ENCODE results near the gene PKIB.

The PKIB gene

GRCh38 chr6:122609881-122610689 is at the start of gene PKIB:
Gene PKIB (plus strand): TSS chr6:122610405. CDS start chr6:122717795, 107,390 bp downstream.
- TF ChIP-seq CTCF (conservative IDR thresholded peaks at IDR 0.05) (peak; percentile 61), ZFX (IDR thresholded peaks at IDR 0.05) (no peak)
- H3K27ac ChIP-seq = peak within 1 kb of the TSS; percentile 47

GRCh38 chr6:122563364-122564052 is 46.7 kb upstream of the PKIB start:
- TF ChIP-seq ZFX (IDR thresholded peaks at IDR 0.05) (no peak), CTCF (conservative IDR thresholded peaks at IDR 0.05) (no peak)
- H3K27ac ChIP-seq = no peak overlapping the region

- TF ChIP-seq CTCF (conservative IDR thresholded peaks at IDR 0.05) (no peak), ZFX (IDR thresholded peaks at IDR 0.05) (no peak)
Measured at GRCh38 chr6:122564230-122564629, 46.0 kb upstream of the PKIB start.

GRCh38 chr6:122565708-122566107 is 44.5 kb upstream of the PKIB start:
- TF ChIP-seq CTCF (conservative IDR thresholded peaks at IDR 0.05) = no peak
- TF ChIP-seq ZFX (IDR thresholded peaks at IDR 0.05) = no peak
- H3K27ac ChIP-seq = no peak overlapping the region

More at GRCh38 chr6:122564230-122564629, 46.0 kb upstream of the PKIB start:
- H3K27ac ChIP-seq = no peak overlapping the region

- no peak overlapping the region for H3K27ac ChIP-seq
- TF ChIP-seq ZFX (IDR thresholded peaks at IDR 0.05) (no peak), CTCF (conservative IDR thresholded peaks at IDR 0.05) (no peak)
Measured at GRCh38 chr6:122567034-122567433, 43.2 kb upstream of the PKIB start.

- H3K27ac ChIP-seq = no peak overlapping the region
- TF ChIP-seq ZFX (IDR thresholded peaks at IDR 0.05) = no peak
- no peak for TF ChIP-seq CTCF (conservative IDR thresholded peaks at IDR 0.05)
Measured at GRCh38 chr6:122568350-122568749, 41.9 kb upstream of the PKIB start.

GRCh38 chr6:122568797-122569221 is 41.4 kb upstream of the PKIB start:
- no peak overlapping the region for H3K27ac ChIP-seq
- no peak for TF ChIP-seq ZFX (IDR thresholded peaks at IDR 0.05)
- no peak for TF ChIP-seq CTCF (conservative IDR thresholded peaks at IDR 0.05)
